Measurements from ENCODE around the gene TNS1. TPM values are rescaled to one million over a fixed set of nuclear protein-coding genes. Genes with fewer than 3 reads are reported as not detected.

The TNS1 gene
- total RNA-seq, 1 experiment from 2014 or later: 1.5 TPM

GRCh38 chr2:217924346-217924901 is 78.4 kb downstream of the TNS1 start:
- H4K20me1 ChIP-seq (ENCODE audit: low read length): no peaks in the 10 kb centered on the region
- no TSS peak for BruUV-seq (replicated peaks)
- TF ChIP-seq EZH2phosphoT487 (IDR thresholded peaks at IDR 0.05; ENCODE audit: borderline replicate concordance, low read length) (no peak), EZH2 (IDR thresholded peaks at IDR 0.05; ENCODE audit: low read length, unreplicated experiment) (no peak), CTCF (conservative IDR thresholded peaks at IDR 0.05; ENCODE audit: low read depth, low read length) (no peak)
- H3K27ac ChIP-seq (ENCODE audit: low read length): no peak overlapping the region
- H3F3A ChIP-seq (ENCODE audit: low read length, unreplicated experiment): no peaks in the 10 kb centered on the region
- H3K4me2 ChIP-seq (ENCODE audit: low read length): no peak overlapping the region
- no peak for DNase-seq
- no peaks in the 10 kb centered on the region for H3K4me1 ChIP-seq (ENCODE audit: insufficient read depth, low read length)
- no peak overlapping the region for H3K4me3 ChIP-seq (ENCODE audit: low read length)
- no peaks in the 10 kb centered on the region for H3K9me2 ChIP-seq (replicated peaks; ENCODE audit: low read length)
- intact Hi-C loops (cut with micrococcal nuclease): no loop called here
- no peaks in the 10 kb centered on the region for H3K36me3 ChIP-seq (ENCODE audit: low read depth, low read length)
- H2AFZ ChIP-seq (ENCODE audit: low read length): no peak overlapping the region
- ATAC-seq: no peak
- H3K9ac ChIP-seq (ENCODE audit: low read length): no peak overlapping the region
- CTCF ChIA-PET: no interaction called here
- H3K79me2 ChIP-seq (ENCODE audit: low read length): no peaks in the 10 kb centered on the region
- H3K9me3 ChIP-seq (ENCODE audit: low read length): no peaks in the 10 kb centered on the region
- POLR2A ChIA-PET (ENCODE audit: unreplicated experiment): no interaction called here
- H3K27me3 ChIP-seq (ENCODE audit: low read length): peaks cover 62% of the 10 kb centered on the region

- H3K4me1 ChIP-seq (ENCODE audit: insufficient read depth, low read length): no peaks in the 10 kb centered on the region
Measured at GRCh38 chr2:217923007-217923686, 79.6 kb downstream of the TNS1 start.

More at GRCh38 chr2:217923007-217923686, 79.6 kb downstream of the TNS1 start:
- H3K27ac ChIP-seq (ENCODE audit: low read length): no peak overlapping the region
- ATAC-seq (no peak), DNase-seq (no peak)
- no peak overlapping the region for H2AFZ ChIP-seq (ENCODE audit: low read length)
- H4K20me1 ChIP-seq (ENCODE audit: low read length): no peaks in the 10 kb centered on the region
- BruUV-seq (replicated peaks): no TSS peak
- intact Hi-C loops (cut with micrococcal nuclease): no loop called here
- H3K9ac ChIP-seq (ENCODE audit: low read length): no peak overlapping the region
- no peaks in the 10 kb centered on the region for H3K9me3 ChIP-seq (ENCODE audit: low read length)
- H3K27me3 ChIP-seq (ENCODE audit: low read length): peaks cover 72% of the 10 kb centered on the region
- ChIA-PET CTCF (no interaction called here), POLR2A (ENCODE audit: unreplicated experiment) (no interaction called here)
- no peak overlapping the region for H3K4me2 ChIP-seq (ENCODE audit: low read length)
- H3K79me2 ChIP-seq (ENCODE audit: low read length): no peaks in the 10 kb centered on the region
- TF ChIP-seq EZH2phosphoT487 (IDR thresholded peaks at IDR 0.05; ENCODE audit: borderline replicate concordance, low read length) (no peak), CTCF (conservative IDR thresholded peaks at IDR 0.05; ENCODE audit: low read depth, low read length) (no peak), EZH2 (IDR thresholded peaks at IDR 0.05; ENCODE audit: low read length, unreplicated experiment) (no peak)
- H3K4me3 ChIP-seq (ENCODE audit: low read length): no peak overlapping the region
- H3K9me2 ChIP-seq (replicated peaks; ENCODE audit: low read length): no peaks in the 10 kb centered on the region
- no peaks in the 10 kb centered on the region for H3F3A ChIP-seq (ENCODE audit: low read length, unreplicated experiment)
- H3K36me3 ChIP-seq (ENCODE audit: low read depth, low read length): no peaks in the 10 kb centered on the region
